ENCODE data around the gene ACAP3. TPM values are rescaled to one million over a fixed set of nuclear protein-coding genes. Genes with fewer than 3 reads are reported as not detected.
"Not testable (repeated sequence)": the region's sequence is repeated elsewhere in the genome, so short reads cannot be mapped to it uniquely, and the experiment has no call there.

Gene ACAP3
- total RNA-seq, 1 donor from 2014 or later: 86.6 TPM

DNA sequence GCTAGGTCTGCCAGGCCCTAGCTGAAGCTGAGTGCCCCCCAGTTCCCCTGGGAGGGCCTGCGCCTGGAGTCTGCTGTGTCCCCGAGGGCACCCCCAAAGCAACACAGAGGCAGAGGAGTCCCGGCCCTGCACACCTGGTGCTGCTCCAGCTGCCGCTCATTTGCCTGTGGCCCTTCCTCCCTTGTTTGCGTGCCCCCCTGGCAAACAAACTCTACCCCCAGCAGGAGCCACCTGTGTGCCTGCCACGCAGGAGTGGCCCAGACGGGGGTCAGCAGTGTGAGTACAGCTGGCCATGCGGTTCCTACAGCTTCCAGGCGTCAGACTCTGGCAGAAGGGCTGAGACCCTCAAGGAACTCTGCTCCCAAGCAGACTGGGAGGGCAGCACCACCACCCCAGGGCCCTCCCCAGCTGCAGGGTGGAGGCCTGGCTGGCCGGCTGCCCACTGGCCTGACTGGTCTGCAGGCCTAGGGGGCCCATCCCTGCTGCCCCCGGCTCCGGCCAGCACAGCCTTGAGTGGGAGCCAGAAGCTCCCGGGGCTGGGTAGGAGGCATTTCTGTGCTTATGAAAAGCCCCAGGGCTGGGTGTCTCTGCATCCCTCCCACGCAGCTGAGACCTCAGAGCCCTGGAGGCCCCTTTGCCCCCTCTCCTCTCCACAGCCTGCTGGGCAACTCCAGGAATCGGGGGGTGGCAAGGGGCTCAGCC, 22.8 kb upstream of the ACAP3 start:
- no peak for DNase-seq (ENCODE audit: low spot score)

DNA sequence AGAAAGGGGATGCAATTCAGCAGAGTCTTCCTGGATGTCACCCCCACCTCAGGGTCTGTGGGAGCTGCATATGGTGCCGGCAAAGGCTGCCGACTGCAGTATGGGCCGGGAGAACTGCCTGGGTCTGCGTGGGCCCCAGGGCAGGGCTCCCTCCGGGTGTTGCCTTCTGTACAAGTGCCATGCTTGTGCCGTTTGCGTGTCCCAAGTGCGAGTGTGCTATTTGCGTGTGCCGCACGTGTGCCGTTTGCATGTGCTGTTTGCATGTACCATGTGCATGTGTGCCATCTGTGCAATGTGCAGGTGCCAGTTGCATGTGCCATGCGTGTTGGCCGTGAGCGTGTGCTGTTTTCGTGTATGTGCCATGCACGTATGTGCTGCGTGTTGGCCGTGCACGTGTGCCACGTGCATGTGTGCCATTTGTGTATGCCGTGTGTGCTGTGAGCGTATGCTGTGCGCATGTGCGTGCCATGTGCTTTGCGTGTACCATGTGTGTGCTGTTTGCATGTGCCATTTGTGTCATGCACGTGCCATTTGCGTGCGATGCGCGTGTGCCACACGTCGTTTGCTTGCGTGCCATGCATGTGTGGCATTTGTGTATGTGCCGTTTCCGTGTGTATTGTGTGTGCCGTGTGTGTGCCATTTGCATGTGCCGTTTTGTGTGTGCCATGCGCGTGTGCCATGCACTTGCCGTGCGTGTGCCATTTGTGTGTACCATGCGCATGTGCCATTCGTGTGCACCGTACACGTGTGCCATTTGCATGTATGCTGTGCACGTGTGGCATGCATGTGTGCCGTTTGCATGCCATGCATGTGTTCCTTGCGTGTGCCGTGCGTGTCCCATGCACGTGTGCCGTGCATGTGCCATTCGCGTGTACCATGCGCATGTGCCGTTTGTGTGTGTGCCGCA, 21.8 kb upstream of the ACAP3 start:
- DNase-seq (ENCODE audit: low spot score): no peak

DNA sequence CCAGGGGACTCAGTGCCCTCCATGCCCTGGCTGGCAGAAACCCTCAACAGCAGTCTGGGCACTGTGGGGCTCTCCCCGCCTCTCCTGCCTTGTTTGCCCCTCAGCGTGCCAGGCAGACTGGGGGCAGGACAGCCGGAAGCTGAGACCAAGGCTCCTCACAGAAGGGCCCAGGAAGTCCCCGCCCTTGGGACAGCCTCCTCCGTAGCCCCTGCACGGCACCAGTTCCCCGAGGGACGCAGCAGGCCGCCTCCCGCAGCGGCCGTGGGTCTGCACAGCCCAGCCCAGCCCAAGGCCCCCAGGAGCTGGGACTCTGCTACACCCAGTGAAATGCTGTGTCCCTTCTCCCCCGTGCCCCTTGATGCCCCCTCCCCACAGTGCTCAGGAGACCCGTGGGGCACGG, 20.5 kb upstream of the ACAP3 start:
- DNase-seq (ENCODE audit: low spot score): no peak

DNA sequence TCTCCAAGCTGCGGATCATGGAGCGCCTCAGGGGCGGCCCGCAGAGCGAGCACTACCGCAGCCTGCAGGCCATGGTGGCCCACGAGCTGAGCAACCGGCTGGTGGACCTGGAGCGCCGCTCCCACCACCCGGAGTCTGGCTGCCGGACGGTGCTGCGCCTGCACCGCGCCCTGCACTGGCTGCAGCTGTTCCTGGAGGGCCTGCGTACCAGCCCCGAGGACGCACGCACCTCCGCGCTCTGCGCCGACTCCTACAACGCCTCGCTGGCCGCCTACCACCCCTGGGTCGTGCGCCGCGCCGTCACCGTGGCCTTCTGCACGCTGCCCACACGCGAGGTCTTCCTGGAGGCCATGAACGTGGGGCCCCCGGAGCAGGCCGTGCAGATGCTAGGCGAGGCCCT, 19.6 kb upstream of the ACAP3 start:
- no peak for DNase-seq (ENCODE audit: low spot score)

DNA sequence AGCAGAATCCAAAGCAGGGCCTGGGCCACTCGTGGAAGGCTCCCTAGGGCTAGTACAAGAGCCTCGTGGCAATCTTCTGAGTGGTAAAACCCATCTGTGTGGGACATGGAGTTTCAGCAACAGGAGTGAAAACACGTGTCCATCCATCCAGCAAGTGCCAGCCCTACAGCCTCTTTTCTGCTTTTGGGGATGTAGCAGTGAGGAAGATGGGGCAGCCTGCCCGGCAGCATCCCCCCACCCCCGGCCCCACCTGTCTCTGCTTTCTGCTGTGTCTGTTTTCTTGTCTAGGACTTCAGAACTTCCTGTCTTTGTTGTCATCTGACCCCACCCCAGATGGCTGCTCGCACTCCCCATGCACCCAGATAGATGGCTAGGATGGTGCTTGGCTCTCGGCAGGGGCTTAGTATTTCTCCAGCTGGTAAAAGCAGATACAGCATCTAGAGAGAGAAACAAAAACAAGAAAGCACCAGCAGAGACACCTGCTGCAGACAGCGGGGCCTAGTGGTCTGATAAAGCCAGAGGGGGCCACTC, 18.4 kb upstream of the ACAP3 start:
- no peak for DNase-seq (ENCODE audit: low spot score)

DNA sequence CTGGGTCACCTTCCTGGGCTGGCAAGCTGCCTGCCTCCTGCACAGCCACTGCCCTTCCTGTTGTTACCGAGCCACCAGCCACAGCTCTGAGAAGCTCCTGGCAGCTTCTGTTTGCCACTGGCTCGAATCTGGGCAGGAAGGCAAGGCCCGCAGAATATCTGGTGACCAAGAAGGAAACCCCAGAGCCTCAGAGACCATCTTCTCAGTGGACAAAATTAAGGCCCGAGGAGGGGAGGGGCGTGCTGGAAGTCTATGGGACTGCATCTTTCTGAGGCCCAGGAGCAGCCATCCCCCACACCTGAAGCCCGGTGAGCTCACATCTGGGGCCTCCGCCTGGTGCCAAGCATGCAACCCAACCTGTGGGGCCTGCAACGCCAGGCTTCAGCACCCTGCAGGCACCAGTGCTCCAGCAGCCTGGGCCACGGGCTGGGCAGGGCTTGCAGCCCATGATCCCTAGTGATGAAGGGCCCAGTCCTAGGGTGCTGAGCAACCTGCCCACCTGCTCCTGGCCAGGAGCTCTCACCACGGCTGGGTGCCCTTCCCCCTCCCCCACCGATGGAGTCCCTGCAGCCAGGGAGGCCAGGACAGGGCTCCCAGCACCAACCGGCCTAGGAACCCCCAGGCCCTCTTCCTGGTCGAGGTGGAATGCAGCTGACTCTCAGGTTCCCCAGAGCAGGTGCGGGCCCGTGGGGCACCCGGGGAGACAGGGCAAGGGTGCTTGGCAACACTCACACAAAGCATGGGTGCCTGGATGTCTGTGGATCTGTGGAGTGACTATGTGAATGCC, 17.8 kb upstream of the ACAP3 start:
- DNase-seq (ENCODE audit: low spot score): no peak

DNA sequence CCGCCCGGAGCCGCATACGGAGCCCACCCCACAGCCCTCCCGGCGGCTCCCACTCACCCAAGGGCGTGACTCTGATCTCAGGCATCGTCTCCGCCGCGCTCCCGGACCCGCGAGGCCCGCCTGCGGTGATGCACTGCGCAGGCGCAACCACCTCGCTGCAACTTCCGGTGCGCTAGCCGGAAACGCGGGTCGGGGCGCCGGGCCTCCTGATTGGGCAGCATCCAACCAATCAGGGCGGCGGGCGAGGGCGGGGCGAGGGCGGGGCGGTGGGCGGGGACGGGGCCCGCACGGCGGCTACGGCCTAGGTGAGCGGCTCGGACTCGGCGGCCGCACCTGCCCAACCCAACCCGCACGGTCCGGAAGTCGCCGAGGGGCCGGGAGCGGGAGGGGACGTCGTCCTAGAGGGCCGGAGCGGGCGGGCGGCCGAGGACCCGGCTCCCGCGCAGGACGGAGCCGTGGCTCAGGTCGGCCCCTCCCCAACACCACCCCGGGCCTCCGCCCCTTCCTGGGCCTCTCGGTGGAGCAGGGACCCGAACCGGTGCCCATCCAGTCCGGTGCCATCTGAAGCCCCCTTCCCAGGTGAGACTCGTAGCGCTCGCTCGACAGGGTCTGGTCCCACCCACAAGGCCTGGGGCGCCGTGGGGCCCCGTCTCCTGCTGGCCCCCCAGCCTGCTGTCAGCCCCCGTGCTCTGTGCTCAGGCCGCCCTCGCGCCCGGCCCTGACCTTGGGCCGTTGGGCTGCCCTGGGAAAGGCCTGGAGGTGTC, 17.0 kb upstream of the ACAP3 start, which contains the start of the genes CPTP and INTS11:
CPTP (plus strand) TSS at position 279 of the 764 bp plus-strand sequence. CDS start 2,109 bp downstream, outside the sequence.
INTS11 (minus strand) TSS at position 137 of the 764 bp plus-strand sequence; CDS start at position 85, 52 bp downstream.
- DNase-seq (ENCODE audit: low spot score): peak; percentile 95

DNA sequence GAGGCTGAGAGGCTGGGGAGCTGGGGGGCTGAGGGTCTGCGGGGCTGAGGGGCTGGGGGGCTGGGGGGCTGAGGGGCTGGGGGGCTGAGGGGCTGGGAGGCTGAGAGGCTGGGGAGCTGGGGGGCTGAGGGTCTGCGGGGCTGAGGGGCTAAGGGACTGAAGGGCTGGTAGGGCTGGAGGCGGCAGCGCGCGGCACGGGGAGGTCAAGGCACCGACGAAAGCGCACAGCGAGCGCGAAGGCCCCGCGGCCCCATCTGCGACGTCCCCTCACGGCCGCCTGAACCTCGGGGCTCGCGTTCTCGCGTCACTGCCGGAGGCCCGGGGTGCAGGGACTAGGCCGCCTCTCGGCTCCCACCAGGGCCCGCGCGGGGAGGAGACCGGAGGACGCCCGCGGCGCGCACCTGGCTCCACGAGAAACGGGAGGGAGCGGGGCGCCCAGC, 16.4 kb upstream of the ACAP3 start:
- no peak for DNase-seq (ENCODE audit: low spot score)

DNA sequence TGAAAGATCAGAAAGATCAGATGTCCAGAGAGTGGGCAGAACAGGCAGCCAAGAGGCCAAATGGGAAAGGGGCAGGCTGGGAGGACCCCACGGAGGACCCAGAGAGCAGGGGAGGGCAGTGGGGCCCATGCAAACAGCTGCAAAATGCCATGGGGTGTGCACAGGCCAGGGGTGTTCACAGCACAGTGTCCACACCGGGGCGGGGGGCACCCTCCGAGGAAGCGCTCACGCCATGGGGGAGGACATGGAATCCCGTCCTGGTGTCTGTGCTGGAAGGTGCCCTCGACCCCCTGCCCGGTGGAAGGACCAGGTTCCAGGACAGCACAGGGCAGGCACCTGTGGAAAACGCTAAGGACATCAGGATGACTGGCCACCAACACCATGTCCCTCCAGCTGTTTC, 15.2 kb upstream of the ACAP3 start:
- DNase-seq (ENCODE audit: low spot score): no peak

DNA sequence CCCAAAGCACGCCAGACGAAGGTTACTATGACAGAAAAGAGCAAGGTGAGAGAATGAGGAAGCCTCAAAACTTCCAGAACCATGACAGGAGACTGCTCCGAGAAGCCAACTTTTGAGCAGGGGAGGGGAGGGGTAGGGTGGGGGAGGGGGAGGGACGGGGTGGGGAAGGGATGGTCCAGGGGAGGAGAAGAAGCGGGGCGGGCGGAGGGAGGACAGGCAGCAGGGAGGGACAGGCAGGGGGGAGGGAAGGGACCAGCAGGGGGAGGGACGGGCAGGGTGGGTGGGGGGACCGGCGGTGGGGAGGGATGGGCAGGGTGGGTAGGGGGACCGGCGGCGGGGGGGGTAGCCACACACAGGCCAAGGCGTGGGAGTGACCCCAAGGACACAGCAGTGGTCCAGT, 14.7 kb upstream of the ACAP3 start:
- DNase-seq (ENCODE audit: low spot score): no peak

DNA sequence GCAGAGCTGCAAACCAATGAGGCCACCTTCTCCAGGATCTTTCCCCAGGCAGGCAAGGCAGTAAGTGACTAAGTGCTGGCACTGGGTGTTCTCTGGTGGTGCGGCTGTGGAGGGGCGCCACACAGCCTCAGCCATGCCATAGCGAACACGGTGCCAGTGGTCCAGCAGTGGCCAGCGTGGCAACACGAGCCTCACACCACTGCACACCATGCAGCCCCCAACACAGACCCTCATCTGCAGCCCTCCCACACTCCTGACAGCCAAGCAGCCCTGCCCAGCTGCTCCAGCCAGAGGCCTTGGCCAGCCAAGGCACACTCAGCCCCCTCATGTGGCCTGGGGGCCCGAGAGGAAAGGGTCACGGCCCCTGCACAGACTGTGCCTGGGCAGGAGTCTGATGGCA, 13.7 kb upstream of the ACAP3 start:
- no peak for DNase-seq (ENCODE audit: low spot score)

DNA sequence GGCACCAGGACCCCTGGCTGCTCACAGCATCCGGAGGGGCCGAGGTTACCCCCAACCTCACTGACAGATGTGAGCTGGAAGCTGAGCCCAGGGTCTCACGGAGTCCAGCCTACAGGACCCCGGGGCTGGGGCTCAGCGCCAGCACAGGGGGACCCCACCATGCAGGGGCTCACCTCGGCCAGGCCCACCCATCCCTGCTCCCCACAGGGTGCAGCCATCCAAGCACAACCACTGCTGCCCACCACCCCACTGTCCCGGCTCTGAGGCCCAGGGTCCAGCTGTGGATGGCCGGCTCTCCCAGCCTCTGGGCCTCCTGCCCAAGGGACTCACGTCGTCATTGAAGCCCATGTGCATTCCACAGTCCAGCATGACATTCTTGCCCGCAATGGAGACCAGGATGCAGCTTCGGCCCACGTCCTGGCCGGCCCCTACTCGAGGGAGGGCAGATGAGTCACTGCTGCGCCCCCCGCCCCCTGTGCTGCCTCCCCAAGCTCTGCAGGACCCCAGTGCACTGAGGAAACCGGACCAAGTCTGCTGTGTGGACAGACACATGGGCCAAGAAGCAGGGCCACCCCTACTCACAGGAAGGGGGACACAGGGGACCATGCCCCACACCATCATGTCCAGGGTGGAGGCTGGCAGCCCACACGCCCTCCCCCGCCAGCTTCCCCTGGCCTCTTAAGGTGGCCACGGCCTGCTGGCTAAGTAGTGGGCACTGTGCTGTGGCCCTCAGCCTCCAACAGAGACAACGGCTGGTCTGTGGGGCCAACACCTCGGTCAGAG, 13.1 kb upstream of the ACAP3 start:
- no peak for DNase-seq (ENCODE audit: low spot score)

DNA sequence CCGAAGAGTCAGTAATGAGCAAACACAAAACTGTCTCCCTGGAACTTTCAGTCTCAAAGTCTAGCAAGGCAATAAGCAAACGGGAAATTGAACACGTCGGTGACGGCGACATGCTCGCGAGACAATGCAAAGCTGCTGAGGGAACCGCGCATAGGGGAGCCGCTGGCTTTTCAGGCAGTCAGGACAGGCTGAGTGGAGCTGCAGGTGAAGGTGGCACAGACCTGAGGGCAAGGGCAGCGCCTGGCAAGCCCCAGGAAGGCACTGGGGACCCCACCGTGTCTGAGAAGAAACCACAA, 11.9 kb upstream of the ACAP3 start:
- DNase-seq (ENCODE audit: low spot score): no peak

DNA sequence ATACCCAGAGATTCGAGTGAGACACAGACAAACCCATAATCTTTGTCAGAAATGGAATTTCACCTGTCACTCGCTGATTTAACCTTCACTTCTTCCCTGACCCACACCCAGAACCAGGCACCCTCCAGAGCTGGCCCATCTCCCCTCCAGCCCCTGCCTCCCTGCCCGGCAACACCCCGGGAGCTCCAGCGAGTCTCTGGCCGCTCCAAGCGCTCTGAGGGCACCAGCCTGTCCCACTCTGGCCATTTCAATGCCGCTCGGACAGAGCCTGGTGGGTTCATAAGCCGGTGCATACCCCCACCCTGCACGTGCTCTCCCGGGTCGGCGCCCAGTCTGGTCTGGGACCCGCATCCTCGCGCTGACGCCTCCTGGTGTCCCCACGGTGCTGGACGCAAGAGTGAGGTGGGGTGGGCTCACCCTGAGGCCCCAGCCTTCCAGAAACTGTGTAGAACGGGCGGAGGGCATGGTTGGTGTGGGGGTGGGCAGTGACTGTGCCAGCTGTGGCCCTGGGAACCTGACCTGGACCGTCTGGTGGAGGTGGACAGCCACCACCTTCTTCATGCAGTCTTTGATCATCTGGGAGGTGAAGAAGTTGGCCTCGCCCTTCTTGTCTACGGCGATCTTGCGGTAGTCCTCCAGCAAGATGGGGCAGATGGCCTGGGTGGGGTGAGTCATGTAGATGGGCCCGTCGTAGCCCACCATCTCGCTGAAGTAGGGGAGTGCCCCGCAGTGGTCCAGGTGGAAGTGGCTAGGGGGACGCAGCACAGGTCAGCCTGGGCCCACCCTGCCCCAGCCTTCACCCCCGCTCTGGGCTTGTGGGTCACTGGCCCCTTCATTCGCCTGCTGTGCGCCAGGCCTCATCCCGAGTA, 11.3 kb upstream of the ACAP3 start:
- DNase-seq (ENCODE audit: low spot score): no peak

DNA sequence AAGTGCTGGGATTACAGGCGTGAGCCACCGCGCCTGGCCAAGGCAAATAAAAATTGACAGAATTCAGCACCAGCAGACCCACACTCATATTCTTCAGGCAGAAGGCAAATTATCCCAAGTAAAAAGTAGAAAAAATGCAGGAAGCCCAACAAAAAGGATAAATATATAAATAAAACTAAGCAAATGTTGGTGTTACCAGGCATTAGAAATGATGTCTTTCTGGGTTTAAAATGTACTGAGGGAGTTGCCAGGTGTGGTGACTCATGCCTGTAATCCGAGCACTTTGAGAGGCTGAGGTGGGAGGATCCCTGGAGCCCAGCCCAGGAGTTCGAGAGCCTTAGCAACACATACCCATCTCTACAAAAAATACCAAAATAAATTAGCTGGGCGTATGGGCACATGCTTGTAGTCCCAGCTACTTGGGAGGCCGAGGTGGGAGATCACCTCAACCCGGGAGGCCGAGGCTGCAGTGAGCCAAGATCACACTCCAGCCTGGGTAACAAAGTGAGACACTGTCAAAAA, 10.5 kb upstream of the ACAP3 start:
- DNase-seq (ENCODE audit: low spot score): peak; percentile 77

DNA sequence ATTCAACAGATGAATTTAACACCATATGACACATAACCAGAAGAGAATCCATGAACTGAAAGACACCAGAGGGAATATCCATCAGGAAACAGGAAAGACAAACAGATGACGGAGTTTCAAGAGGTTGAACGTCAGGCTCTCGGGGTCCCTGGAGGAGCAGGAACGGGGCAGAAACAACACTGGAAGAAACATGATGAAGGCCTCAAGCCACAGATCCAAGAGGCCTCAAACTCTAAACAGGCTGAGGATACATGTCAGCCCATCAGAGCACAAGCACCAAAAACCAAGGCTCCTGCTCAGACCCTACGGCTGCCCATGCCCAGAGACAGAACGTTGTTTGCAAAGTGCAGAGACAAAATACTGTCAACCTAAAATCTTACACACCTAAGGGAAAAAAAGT, 9.7 kb upstream of the ACAP3 start:
- no peak for DNase-seq (ENCODE audit: low spot score)

DNA sequence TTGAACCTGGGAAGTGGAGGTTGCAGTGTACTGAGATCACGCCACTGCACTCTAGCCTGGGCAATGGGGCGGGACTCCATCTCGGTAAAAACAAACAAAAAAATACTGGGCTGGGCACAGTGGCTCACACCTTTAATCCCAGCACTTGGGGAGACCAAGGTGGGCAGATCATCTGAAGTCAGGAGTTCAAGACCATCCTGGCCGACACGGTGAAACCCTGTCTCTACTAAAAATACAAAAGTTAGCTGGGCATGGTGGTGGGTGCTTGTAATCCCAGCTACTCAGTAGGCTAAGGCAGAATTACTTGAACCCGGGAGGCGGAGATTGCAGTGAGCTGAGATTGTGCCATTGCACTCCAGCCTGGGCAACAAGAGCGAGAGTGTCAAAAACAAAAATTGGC, 8.5 kb upstream of the ACAP3 start:
- DNase-seq (ENCODE audit: low spot score): not testable (repeated sequence)

DNA sequence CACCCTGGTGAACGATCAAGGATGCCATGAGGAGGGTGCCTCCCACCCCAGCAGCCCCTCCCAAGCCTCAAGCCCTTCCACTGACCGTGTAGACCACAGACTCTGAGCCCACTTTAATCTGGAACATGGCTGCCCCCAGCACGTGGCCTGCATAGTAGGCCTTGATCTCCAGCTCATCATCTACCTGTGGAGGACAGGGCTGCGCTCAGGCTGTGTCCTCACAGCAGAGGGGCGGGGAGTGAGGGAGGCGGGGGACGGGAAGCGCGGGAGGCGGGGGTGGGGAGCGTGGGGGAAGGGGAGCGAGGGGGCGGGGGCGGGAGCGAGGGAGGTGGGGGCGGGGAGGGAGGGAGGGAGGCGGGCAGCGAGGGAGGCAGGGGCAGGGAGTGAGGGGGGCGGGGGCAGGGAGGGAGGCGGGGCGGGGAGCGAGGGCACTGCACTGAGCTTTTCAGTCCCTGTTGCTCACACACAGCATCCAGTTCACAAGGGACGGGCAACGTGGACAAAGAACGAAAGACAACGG, 7.8 kb upstream of the ACAP3 start:
- DNase-seq (ENCODE audit: low spot score): no peak

All from mucosa of gallbladder (tissue), 1 donor.